PC-3 (cell line): ENCODE measurements around the gene PSMB10. TPM values are rescaled to one million over a fixed set of nuclear protein-coding genes. Genes with fewer than 3 reads are reported as not detected.
A peak's percentile ranks its signal among the peaks of the same experiment; 100 is the strongest.

Source experiments
- ATAC-seq: fragments of 200-7000 bp; cut with Tn5 transposase; 2 replicates; pipeline ENCODE4 v1.9.1; 2020; ENCODE audit warnings: mild to moderate bottlenecking, moderate library complexity
- BruUV-seq: library from RNA; stranded (reverse); fragments of 400-500 nt; replicated peaks from 2 replicates; lab custom pipeline; 2021; lab: Mats Ljungman, UMichigan
- CTCF ChIA-PET: fragments of 300-600 bp; sonication (Branson Sonifier 250); formaldehyde crosslinking; loops from one replicate; lab custom pipeline; 2022; ENCODE audit warnings: antibody characterized with exemption; lab: Charles Lee
- POLR2A ChIA-PET: fragments of 300-600 bp; sonication (Branson Sonifier 250); formaldehyde crosslinking; loops from one replicate; lab custom pipeline; 2022; ENCODE audit warnings: antibody characterized with exemption; ENCODE audit not compliant: unreplicated experiment; lab: Charles Lee
- DNase-seq: peaks from one replicate; pipeline ENCODE4 v3.0.0-alpha.2; 2015
- H2AFZ ChIP-seq: fragments of 300-600 bp; sonication (generic); 2 replicates; pipeline ENCODE4 v1.6.0; 2016; ENCODE audit warnings: antibody characterized with exemption, low read length
- H3F3A ChIP-seq: fragments of 300-600 bp; sonication (generic); one replicate; pipeline ENCODE4 v1.6.0; 2017; ENCODE audit warnings: antibody characterized with exemption, low read length, control low read depth, mild to moderate bottlenecking; ENCODE audit not compliant: unreplicated experiment
- H3K27ac ChIP-seq: fragments of 300-600 bp; sonication (generic); 2 replicates; pipeline ENCODE4 v1.5.1; 2016; ENCODE audit warnings: mild to moderate bottlenecking, low read length
- H3K27me3 ChIP-seq: fragments of 300-600 bp; sonication (generic); 2 replicates; pipeline ENCODE4 v1.6.1; 2016; ENCODE audit warnings: low read length, mixed read lengths
- H3K36me3 ChIP-seq: fragments of 300-600 bp; sonication (generic); 2 replicates; pipeline ENCODE4 v1.6.1; 2016; ENCODE audit warnings: low read depth, mixed run types, low read length, mixed read lengths
- H3K4me1 ChIP-seq: fragments of 300-600 bp; sonication (generic); 2 replicates; pipeline ENCODE4 v1.5.1; 2016; ENCODE audit warnings: low read length; ENCODE audit not compliant: insufficient read depth
- H3K4me2 ChIP-seq: fragments of 300-600 bp; sonication (generic); 2 replicates; pipeline ENCODE4 v1.6.0; 2016; ENCODE audit warnings: low read length
- H3K4me3 ChIP-seq: fragments of 300-600 bp; sonication (generic); 2 replicates; pipeline ENCODE4 v1.5.1; 2016; ENCODE audit warnings: mild to moderate bottlenecking, low read length, mixed read lengths
- H3K79me2 ChIP-seq: fragments of 300-600 bp; sonication (generic); 2 replicates; pipeline ENCODE4 v1.6.1; 2017; ENCODE audit warnings: low read length, mixed read lengths
- H3K9ac ChIP-seq: fragments of 300-600 bp; sonication (generic); 2 replicates; pipeline ENCODE4 v1.6.0; 2016; ENCODE audit warnings: mild to moderate bottlenecking, low read length
- H3K9me2 ChIP-seq: fragments of 300-600 bp; sonication (generic); replicated peaks from 2 replicates; pipeline ENCODE4 v1.6.1; 2016; ENCODE audit warnings: mixed run types, low read length, mixed read lengths
- H3K9me3 ChIP-seq: fragments of 300-600 bp; sonication (generic); 2 replicates; pipeline ENCODE4 v1.6.1; 2016; ENCODE audit warnings: low read length, mixed read lengths
- H4K20me1 ChIP-seq: fragments of 300-600 bp; sonication (generic); 2 replicates; pipeline ENCODE4 v1.6.1; 2016; ENCODE audit warnings: low read length, mixed read lengths
- CTCF ChIP-seq: fragments of 300-600 bp; sonication (generic); conservative IDR thresholded peaks from 2 replicates; pipeline ENCODE4 v1.5.1; 2017; ENCODE audit warnings: antibody characterized with exemption, low read depth, mild to moderate bottlenecking, low read length
- EZH2 ChIP-seq: fragments of 300-600 bp; sonication (generic); IDR thresholded peaks from one replicate; pipeline ENCODE4 v1.6.1; 2017; ENCODE audit warnings: antibody characterized with exemption, mild to moderate bottlenecking, low read length; ENCODE audit not compliant: unreplicated experiment
- EZH2phosphoT487 ChIP-seq: fragments of 300-600 bp; sonication (generic); IDR thresholded peaks from 2 replicates; pipeline ENCODE4 v1.6.1; 2018; ENCODE audit warnings: mild to moderate bottlenecking, antibody characterized with exemption, low read length, borderline replicate concordance
- intact Hi-C: fragments of 100-400 bp; cut with micrococcal nuclease; formaldehyde crosslinking; loops from 2 replicates; pipeline ENCODE4 v1.9.0; 2023
- total RNA-seq: library from RNA; depleted of rRNA; stranded (reverse); fragments of >200 nt; gene quantifications from 2 replicates; pipeline ENCODE4 v1.2.3, GENCODE V29; 2014

PSMB10 gene
- total RNA-seq, 1 experiment from 2014 or later, result 52.0 TPM

- Histone ChIP-seq H3K9me2 (no peaks in the 10 kb centered on the region), H3K27ac (peak within 1 kb of the TSS; percentile 39; the same call in 1 of the 2 replicates), H3F3A (no peaks in the 10 kb centered on the region), H3K36me3 (no peaks in the 10 kb centered on the region), H2AFZ (peak within 1 kb of the TSS; percentile 74), H3K9me3 (no peaks in the 10 kb centered on the region), H4K20me1 (no peaks in the 10 kb centered on the region), H3K4me3 (peak within 1 kb of the TSS; percentile 92), H3K27me3 (no peaks in the 10 kb centered on the region), H3K79me2 (peaks cover 45% of the 10 kb centered on the region), H3K4me2 (peak within 1 kb of the TSS; percentile 88), H3K9ac (peak within 1 kb of the TSS; percentile 95), H3K4me1 (peaks cover 13% of the 10 kb centered on the region)
- ATAC-seq, result peak; percentile 98
- TF ChIP-seq EZH2 (no peak), EZH2phosphoT487 (no peak), CTCF (no peak)
- intact Hi-C loops, result no loop called here
- POLR2A ChIA-PET, result interaction anchor here (0.6 kb wide), 2 partner anchors 33 to 44 kb away, joined by 3 to 4 read pairs; no protein-coding TSS in a partner anchor
- BruUV-seq, result no TSS peak
- CTCF ChIA-PET, result interaction anchor here (0.6 kb wide), 1 partner anchor 10 kb away, joined by 6 read pairs; no protein-coding TSS in a partner anchor
- DNase-seq, result peak; percentile 92
Observed at GRCh38 chr16:67892899-67893742, 43.5 kb downstream of the PSMB10 start, which contains the start of gene PSKH1. PSKH1 (plus strand) TSS chr16:67893254; CDS start chr16:67908750, 15,496 bp downstream.

GRCh38 chr16:67892375-67892774, 44.3 kb downstream of the PSMB10 start:
- TSS peak; percentile 95 for BruUV-seq
- Histone ChIP-seq H3K4me3 (peak overlapping the region; percentile 68), H3K9me2 (no peaks in the 10 kb centered on the region), H3K27ac (no peak overlapping the region), H3K27me3 (no peaks in the 10 kb centered on the region), H2AFZ (peak overlapping the region; percentile 74), H3K36me3 (no peaks in the 10 kb centered on the region), H3K4me2 (peak overlapping the region; percentile 85), H3F3A (no peaks in the 10 kb centered on the region), H3K9ac (peak overlapping the region; percentile 49), H3K4me1 (peaks cover 13% of the 10 kb centered on the region), H3K9me3 (no peaks in the 10 kb centered on the region), H3K79me2 (peaks cover 41% of the 10 kb centered on the region), H4K20me1 (no peaks in the 10 kb centered on the region)
- ATAC-seq (no peak), DNase-seq (no peak)
- intact Hi-C loops, result no loop called here
- CTCF ChIA-PET, result no interaction called here
- no peak for TF ChIP-seq EZH2
- no peak for TF ChIP-seq CTCF
- TF ChIP-seq EZH2phosphoT487, result no peak
- POLR2A ChIA-PET, result interaction anchor here (0.5 to 0.6 kb wide), 2 partner anchors 44 to 80 kb away, joined by 4 to 11 read pairs; no protein-coding TSS in a partner anchor
